ENCODE measurements around the gene RNF145.
"Not testable (repeated sequence)": the region's sequence is repeated elsewhere in the genome, so short reads cannot be mapped to it uniquely, and the experiment has no call there.

The RNF145 gene

GRCh38 chr5:159209438-159210209 is at the start of gene RNF145:
Gene RNF145 (minus strand): TSS chr5:159209553. CDS start chr5:159203617, 5,936 bp downstream.
- no peak for FAIRE-seq

GRCh38 chr5:159258361-159258760 is 49.0 kb upstream of the RNF145 start:
- no peak for FAIRE-seq

- FAIRE-seq = no peak
Observed at GRCh38 chr5:159257629-159258283, 48.4 kb upstream of the RNF145 start.

- FAIRE-seq = no peak
Observed at GRCh38 chr5:159257007-159257406, 47.7 kb upstream of the RNF145 start.

GRCh38 chr5:159252195-159252594 is 42.8 kb upstream of the RNF145 start:
- no peak for FAIRE-seq

GRCh38 chr5:159249158-159249557 is 39.8 kb upstream of the RNF145 start:
- no peak for FAIRE-seq

GRCh38 chr5:159244890-159245289 is 35.5 kb upstream of the RNF145 start:
- FAIRE-seq = no peak

- FAIRE-seq = no peak
Observed at GRCh38 chr5:159244163-159244562, 34.8 kb upstream of the RNF145 start.

- FAIRE-seq = no peak
Observed at GRCh38 chr5:159243385-159243784, 34.0 kb upstream of the RNF145 start.

- FAIRE-seq = no peak
Observed at GRCh38 chr5:159242656-159243055, 33.3 kb upstream of the RNF145 start.

- FAIRE-seq = no peak
Observed at GRCh38 chr5:159241946-159242552, 32.7 kb upstream of the RNF145 start.

GRCh38 chr5:159240301-159240870 is 31.0 kb upstream of the RNF145 start:
- no peak for FAIRE-seq

- not testable (repeated sequence) for FAIRE-seq
Observed at GRCh38 chr5:159235871-159236520, 26.6 kb upstream of the RNF145 start.

- no peak for FAIRE-seq
Observed at GRCh38 chr5:159231167-159231566, 21.8 kb upstream of the RNF145 start.

- FAIRE-seq = no peak
Observed at GRCh38 chr5:159230657-159231056, 21.3 kb upstream of the RNF145 start.

- not testable (repeated sequence) for FAIRE-seq
Observed at GRCh38 chr5:159228097-159228496, 18.7 kb upstream of the RNF145 start.

- no peak for FAIRE-seq
Observed at GRCh38 chr5:159227452-159227851, 18.1 kb upstream of the RNF145 start.

GRCh38 chr5:159226451-159226850 is 17.1 kb upstream of the RNF145 start:
- no peak for FAIRE-seq

- FAIRE-seq = no peak
Observed at GRCh38 chr5:159224471-159224870, 15.1 kb upstream of the RNF145 start.

- no peak for FAIRE-seq
Observed at GRCh38 chr5:159223469-159223868, 14.1 kb upstream of the RNF145 start.

- no peak for FAIRE-seq
Observed at GRCh38 chr5:159220206-159220605, 10.9 kb upstream of the RNF145 start.

- no peak for FAIRE-seq
Observed at GRCh38 chr5:159218595-159219023, 9.3 kb upstream of the RNF145 start.

GRCh38 chr5:159217236-159217635 is 7.9 kb upstream of the RNF145 start:
- no peak for FAIRE-seq
